GM12892 (cell line): ENCODE results near the gene SLC25A22.

ENCODE experiments used
- POLR2A ChIP-seq: IDR thresholded peaks from 2 replicates; pipeline ENCODE4 v1.6.1; 2011; ENCODE audit warnings: low read depth, low read length, control low read depth
- POLR2AphosphoS5 ChIP-seq: IDR thresholded peaks from 2 replicates; pipeline ENCODE4 v1.6.1; 2011; ENCODE audit warnings: low read depth, low read length, control low read depth

GRCh38 chr11:836274-836673 lies 38.2 kb upstream of the SLC25A22 start:
- TF ChIP-seq POLR2AphosphoS5 (no peak), POLR2A (no peak)
